ENCODE results near the gene NDP.
"Not testable (repeated sequence)": the region's sequence is repeated elsewhere in the genome, so short reads cannot be mapped to it uniquely, and the experiment has no call there.

The NDP gene

GRCh38 chrX:43940816-43941474, 32.2 kb downstream of the NDP start:
- Histone ChIP-seq H3K27ac (ENCODE audit: low read depth, low read length) (peak overlapping the region; percentile 26), H2AFZ (ENCODE audit: low read length, unreplicated experiment) (peak overlapping the region; percentile 95)

GRCh38 chrX:43939187-43939926, 33.8 kb downstream of the NDP start:
- H3K4me3 ChIP-seq (ENCODE audit: low read depth, low read length), result no peak overlapping the region
- no peaks in the 10 kb centered on the region for H3K27me3 ChIP-seq (ENCODE audit: insufficient read depth, low read length)
- H3K79me2 ChIP-seq (ENCODE audit: control insufficient read depth, insufficient read depth, low read length, unreplicated experiment), result no peaks in the 10 kb centered on the region
- no peak overlapping the region for H3K27ac ChIP-seq (ENCODE audit: low read depth, low read length)
- peaks cover 4% of the 10 kb centered on the region for H3K4me1 ChIP-seq (ENCODE audit: control insufficient read depth, insufficient read depth, low read length, unreplicated experiment)
- no peak overlapping the region for H2AFZ ChIP-seq (ENCODE audit: low read length, unreplicated experiment)
- no peaks in the 10 kb centered on the region for H3K36me3 ChIP-seq (ENCODE audit: insufficient read depth, low read length)

More at GRCh38 chrX:43940816-43941474, 32.2 kb downstream of the NDP start:
- peaks cover 4% of the 10 kb centered on the region for H3K4me1 ChIP-seq (ENCODE audit: control insufficient read depth, insufficient read depth, low read length, unreplicated experiment)
- H3K27me3 ChIP-seq (ENCODE audit: insufficient read depth, low read length), result no peaks in the 10 kb centered on the region
- H3K4me3 ChIP-seq (ENCODE audit: low read depth, low read length), result no peak overlapping the region
- no peaks in the 10 kb centered on the region for H3K79me2 ChIP-seq (ENCODE audit: control insufficient read depth, insufficient read depth, low read length, unreplicated experiment)
- H3K36me3 ChIP-seq (ENCODE audit: insufficient read depth, low read length), result no peaks in the 10 kb centered on the region

- not testable (repeated sequence) for H3K4me3 ChIP-seq (ENCODE audit: low read depth, low read length); H3K36me3 ChIP-seq (ENCODE audit: insufficient read depth, low read length); H3K27ac ChIP-seq (ENCODE audit: low read depth, low read length); H2AFZ ChIP-seq (ENCODE audit: low read length, unreplicated experiment); H3K4me1 ChIP-seq (ENCODE audit: control insufficient read depth, insufficient read depth, low read length, unreplicated experiment); H3K79me2 ChIP-seq (ENCODE audit: control insufficient read depth, insufficient read depth, low read length, unreplicated experiment); H3K27me3 ChIP-seq (ENCODE audit: insufficient read depth, low read length)
These were observed 51.2 kb downstream of the NDP start for GRCh38 chrX:43922032-43922431.

- H3K4me3 ChIP-seq (ENCODE audit: low read depth, low read length); H3K36me3 ChIP-seq (ENCODE audit: insufficient read depth, low read length); H3K4me1 ChIP-seq (ENCODE audit: control insufficient read depth, insufficient read depth, low read length, unreplicated experiment); H3K79me2 ChIP-seq (ENCODE audit: control insufficient read depth, insufficient read depth, low read length, unreplicated experiment); H3K27ac ChIP-seq (ENCODE audit: low read depth, low read length); H2AFZ ChIP-seq (ENCODE audit: low read length, unreplicated experiment); H3K27me3 ChIP-seq (ENCODE audit: insufficient read depth, low read length): not testable (repeated sequence)
These were observed 62.4 kb downstream of the NDP start for GRCh38 chrX:43910772-43911171.

- Histone ChIP-seq H3K4me1 (ENCODE audit: control insufficient read depth, insufficient read depth, low read length, unreplicated experiment) (no peaks in the 10 kb centered on the region), H3K27me3 (ENCODE audit: insufficient read depth, low read length) (no peaks in the 10 kb centered on the region), H3K79me2 (ENCODE audit: control insufficient read depth, insufficient read depth, low read length, unreplicated experiment) (no peaks in the 10 kb centered on the region), H3K4me3 (ENCODE audit: low read depth, low read length) (no peak overlapping the region), H3K36me3 (ENCODE audit: insufficient read depth, low read length) (no peaks in the 10 kb centered on the region), H3K27ac (ENCODE audit: low read depth, low read length) (no peak overlapping the region), H2AFZ (ENCODE audit: low read length, unreplicated experiment) (no peak overlapping the region)
These were observed 63.2 kb downstream of the NDP start for GRCh38 chrX:43910012-43910411.

GRCh38 chrX:43909141-43909540, 64.0 kb downstream of the NDP start:
- no peak overlapping the region for H3K27ac ChIP-seq (ENCODE audit: low read depth, low read length)
- H3K4me3 ChIP-seq (ENCODE audit: low read depth, low read length), result no peak overlapping the region
- H3K79me2 ChIP-seq (ENCODE audit: control insufficient read depth, insufficient read depth, low read length, unreplicated experiment), result no peaks in the 10 kb centered on the region
- H2AFZ ChIP-seq (ENCODE audit: low read length, unreplicated experiment), result no peak overlapping the region
- H3K27me3 ChIP-seq (ENCODE audit: insufficient read depth, low read length), result no peaks in the 10 kb centered on the region
- H3K4me1 ChIP-seq (ENCODE audit: control insufficient read depth, insufficient read depth, low read length, unreplicated experiment), result no peaks in the 10 kb centered on the region
- no peaks in the 10 kb centered on the region for H3K36me3 ChIP-seq (ENCODE audit: insufficient read depth, low read length)

GRCh38 chrX:43899878-43900815, 73.0 kb downstream of the NDP start:
- H3K79me2 ChIP-seq (ENCODE audit: control insufficient read depth, insufficient read depth, low read length, unreplicated experiment), result no peaks in the 10 kb centered on the region
- H2AFZ ChIP-seq (ENCODE audit: low read length, unreplicated experiment), result no peak overlapping the region
- no peak overlapping the region for H3K4me3 ChIP-seq (ENCODE audit: low read depth, low read length)
- no peak overlapping the region for H3K27ac ChIP-seq (ENCODE audit: low read depth, low read length)
- no peaks in the 10 kb centered on the region for H3K4me1 ChIP-seq (ENCODE audit: control insufficient read depth, insufficient read depth, low read length, unreplicated experiment)
- no peaks in the 10 kb centered on the region for H3K27me3 ChIP-seq (ENCODE audit: insufficient read depth, low read length)
- H3K36me3 ChIP-seq (ENCODE audit: insufficient read depth, low read length), result no peaks in the 10 kb centered on the region
